T-helper 17 cell (primary cell): Measurements from ENCODE around the gene PARVB. TPM values are rescaled to one million over a fixed set of nuclear protein-coding genes. Genes with fewer than 3 reads are reported as not detected.
A peak's percentile ranks its signal among the peaks of the same experiment; 100 is the strongest.

ENCODE experiments used
- ATAC-seq: fragments of 150-1000 bp; cut with Tn5 transposase; 2 replicates; pipeline ENCODE4 v1.10.0; 2021; ENCODE audit warnings: mild to moderate bottlenecking, moderate library complexity
- DNase-seq, 3 donors: peaks; one replicate each; pipeline versions ENCODE4 v3.0.0 to v3.0.0-alpha.2; 2020 to 2021
- H3K9me3 ChIP-seq: one replicate; pipeline ENCODE4 v1.7.0; 2013; ENCODE audit warnings: low read length, mild to moderate bottlenecking; ENCODE audit not compliant: control insufficient read depth, poor library complexity, severe bottlenecking
- H3K27ac Mint-ChIP-seq: one replicate; pipeline ENCODE4 v1.8.0; 2022; ENCODE audit warnings: mild to moderate bottlenecking, moderate library complexity, mixed read lengths
- H3K27me3 Mint-ChIP-seq: one replicate; pipeline ENCODE4 v1.8.0; 2022; ENCODE audit warnings: mixed read lengths
- H3K36me3 Mint-ChIP-seq: one replicate; pipeline ENCODE4 v1.8.0; 2022; ENCODE audit warnings: low read depth, mixed read lengths
- H3K4me1 Mint-ChIP-seq: one replicate; pipeline ENCODE4 v1.8.0; 2022; ENCODE audit warnings: mild to moderate bottlenecking, mixed read lengths
- H3K4me3 Mint-ChIP-seq: one replicate; pipeline ENCODE4 v1.8.0; 2022; ENCODE audit warnings: mild to moderate bottlenecking, moderate library complexity, mixed read lengths
- total RNA-seq, 4 donors: library from RNA in 2 of 4; stranded (reverse) in 2 of 4; gene quantifications; one replicate each; pipeline ENCODE4 v1.2.3 and lab custom pipeline; 2022 to 2026

The PARVB gene
- total RNA-seq, 2 donors from 2014 or later = 14.6 to 36.4 TPM

- Mint-ChIP-seq H3K27ac (peak overlapping the region; percentile 95), H3K27me3 (peaks cover 10% of the 10 kb centered on the region)
- no peaks in the 10 kb centered on the region for H3K9me3 ChIP-seq
Measured at GRCh38 chr22:44025171-44026065, 1.3 kb downstream of the PARVB start.

DNA sequence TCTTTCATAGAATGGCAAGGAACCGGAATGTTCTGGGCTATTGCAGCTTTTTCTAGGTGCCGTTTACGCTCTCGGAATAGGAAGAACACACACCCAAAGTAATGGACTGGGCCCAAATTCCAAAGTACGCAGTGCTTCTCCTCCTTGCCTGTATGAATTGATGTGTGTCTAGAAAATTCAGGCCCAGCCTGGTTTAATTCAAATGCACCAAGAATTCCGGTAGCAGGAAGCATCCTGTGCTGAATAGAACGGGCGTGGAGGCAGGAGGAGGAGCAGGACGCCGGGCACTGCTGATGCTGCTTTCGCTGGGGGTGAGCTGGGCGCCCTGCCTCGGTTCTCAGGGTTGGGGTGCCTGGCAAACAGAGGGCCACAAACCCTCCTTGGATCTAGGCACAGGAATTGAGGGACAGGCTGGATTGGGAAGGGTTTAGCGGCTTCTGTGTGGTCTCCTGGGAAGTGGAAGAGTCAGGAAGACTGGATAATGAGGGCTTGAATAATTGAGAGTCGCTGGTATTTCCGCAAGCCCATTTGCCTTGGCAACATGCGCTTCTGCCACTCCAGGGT lies 2.0 kb downstream of the PARVB start:
- no peak for ATAC-seq

More at GRCh38 chr22:44025171-44026065, 1.3 kb downstream of the PARVB start:
- no peak for DNase-seq
- peaks cover 38% of the 10 kb centered on the region for H3K4me1 Mint-ChIP-seq
- peak overlapping the region; percentile 92 for H3K4me3 Mint-ChIP-seq
- H3K36me3 Mint-ChIP-seq = no peaks in the 10 kb centered on the region
- peak; percentile 32 for ATAC-seq

DNA sequence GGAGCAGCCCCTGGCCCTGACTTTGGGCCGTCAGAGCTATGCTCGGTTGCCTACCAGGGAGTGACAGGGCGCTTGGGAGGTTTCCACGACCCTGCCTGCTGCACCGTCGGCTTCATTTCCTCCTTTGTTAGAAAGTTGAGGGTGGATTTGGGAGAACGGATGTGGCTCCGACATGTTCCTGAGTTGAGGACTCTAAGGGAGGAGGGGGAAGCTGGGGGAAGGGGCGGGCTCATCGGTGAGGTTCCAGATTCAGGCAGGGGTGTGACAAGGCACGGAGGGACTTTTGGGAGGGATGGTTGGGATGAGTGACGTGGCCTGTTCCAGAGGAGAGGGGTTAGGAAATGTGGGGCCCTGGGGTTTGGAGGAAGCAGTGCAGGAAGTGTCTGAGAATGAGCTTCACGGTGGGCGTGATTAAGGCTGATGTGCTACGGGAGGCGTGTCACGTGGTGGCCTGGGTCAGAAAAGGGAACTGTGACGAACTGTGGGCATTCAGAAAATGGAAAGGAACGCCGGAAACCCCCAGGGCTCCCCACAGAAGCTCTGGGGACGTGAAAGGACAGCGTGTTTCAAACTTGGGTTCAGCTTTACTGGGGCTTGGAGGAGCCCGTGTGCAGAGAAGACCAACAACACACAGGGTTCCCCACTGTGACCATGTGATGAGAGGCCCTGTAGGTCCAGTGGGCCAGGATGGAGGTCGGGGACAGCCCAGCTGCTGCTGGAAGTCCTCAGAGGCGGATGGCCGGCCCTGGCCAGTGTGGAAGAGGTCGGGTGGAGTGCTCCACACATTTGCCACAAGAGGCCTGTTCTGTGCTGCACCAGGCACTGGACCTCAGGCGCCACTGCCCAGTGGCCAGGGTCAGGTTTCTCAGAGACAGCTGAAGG lies 2.8 kb downstream of the PARVB start:
- H3K9me3 ChIP-seq = no peaks in the 10 kb centered on the region
- H3K4me3 Mint-ChIP-seq = peak overlapping the region; percentile 92
- peaks cover 42% of the 10 kb centered on the region for H3K4me1 Mint-ChIP-seq
- H3K36me3 Mint-ChIP-seq = no peaks in the 10 kb centered on the region
- peak; percentile 83 for ATAC-seq
- peaks cover 10% of the 10 kb centered on the region for H3K27me3 Mint-ChIP-seq
- peak in 2 of 3 donors; percentile 45 to 46 for DNase-seq
- peak overlapping the region; percentile 95 for H3K27ac Mint-ChIP-seq

More for the DNA sequence above, 2.0 kb downstream of the PARVB start:
- no peaks in the 10 kb centered on the region for H3K9me3 ChIP-seq
- Mint-ChIP-seq H3K27me3 (peaks cover 10% of the 10 kb centered on the region), H3K4me3 (peak overlapping the region; percentile 92), H3K36me3 (no peaks in the 10 kb centered on the region), H3K4me1 (peaks cover 37% of the 10 kb centered on the region), H3K27ac (peak overlapping the region; percentile 95)
- DNase-seq = no peak

GRCh38 chr22:44028091-44028490 lies 4.0 kb downstream of the PARVB start:
- H3K4me3 Mint-ChIP-seq = no peak overlapping the region
- no peak for ATAC-seq

DNA sequence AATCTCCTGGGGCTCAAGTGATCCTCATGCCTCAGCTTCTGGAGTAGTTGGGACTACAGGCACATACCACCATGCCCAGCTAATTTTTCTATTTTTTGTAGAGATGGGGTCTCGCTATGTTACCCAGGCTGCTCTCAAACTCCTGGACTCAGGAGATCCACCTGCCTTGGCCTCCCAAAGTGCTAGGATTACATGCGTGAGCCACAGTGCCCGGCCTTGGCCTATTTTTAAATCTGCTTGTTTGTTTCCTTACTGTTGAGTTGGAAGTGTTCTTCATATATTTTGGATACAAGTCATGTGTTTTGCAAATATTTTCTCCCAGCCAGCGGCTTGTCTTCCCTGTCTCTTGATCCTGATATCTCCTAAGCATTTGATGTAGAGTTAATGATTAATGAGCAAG lies 5.0 kb downstream of the PARVB start:
- ATAC-seq = no peak
- Mint-ChIP-seq H3K4me3 (no peak overlapping the region), H3K27ac (no peak overlapping the region), H3K27me3 (peaks cover 10% of the 10 kb centered on the region), H3K4me1 (peaks cover 34% of the 10 kb centered on the region), H3K36me3 (no peaks in the 10 kb centered on the region)
- no peaks in the 10 kb centered on the region for H3K9me3 ChIP-seq
- DNase-seq = no peak

More at GRCh38 chr22:44028091-44028490, 4.0 kb downstream of the PARVB start:
- peaks cover 38% of the 10 kb centered on the region for H3K4me1 Mint-ChIP-seq
- H3K27me3 Mint-ChIP-seq = peaks cover 10% of the 10 kb centered on the region
- no peak overlapping the region for H3K27ac Mint-ChIP-seq
- H3K9me3 ChIP-seq = no peaks in the 10 kb centered on the region
- no peaks in the 10 kb centered on the region for H3K36me3 Mint-ChIP-seq
- no peak for DNase-seq

- H3K9me3 ChIP-seq = no peaks in the 10 kb centered on the region
- Mint-ChIP-seq H3K4me3 (no peak overlapping the region), H3K27me3 (peaks cover 10% of the 10 kb centered on the region), H3K27ac (peak overlapping the region; percentile 88), H3K36me3 (no peaks in the 10 kb centered on the region), H3K4me1 (peaks cover 32% of the 10 kb centered on the region)
- DNase-seq (no peak), ATAC-seq (no peak)
Measured at GRCh38 chr22:44030051-44030701, 6.1 kb downstream of the PARVB start.

- peaks cover 29% of the 10 kb centered on the region for H3K4me1 Mint-ChIP-seq
- H3K36me3 Mint-ChIP-seq = no peaks in the 10 kb centered on the region
- DNase-seq = no peak
- peak overlapping the region; percentile 88 for H3K27ac Mint-ChIP-seq
- H3K9me3 ChIP-seq = no peaks in the 10 kb centered on the region
- ATAC-seq = no peak
- peaks cover 7% of the 10 kb centered on the region for H3K27me3 Mint-ChIP-seq
- H3K4me3 Mint-ChIP-seq = peak overlapping the region; percentile 57
Measured at GRCh38 chr22:44030702-44031082, 6.6 kb downstream of the PARVB start.

DNA sequence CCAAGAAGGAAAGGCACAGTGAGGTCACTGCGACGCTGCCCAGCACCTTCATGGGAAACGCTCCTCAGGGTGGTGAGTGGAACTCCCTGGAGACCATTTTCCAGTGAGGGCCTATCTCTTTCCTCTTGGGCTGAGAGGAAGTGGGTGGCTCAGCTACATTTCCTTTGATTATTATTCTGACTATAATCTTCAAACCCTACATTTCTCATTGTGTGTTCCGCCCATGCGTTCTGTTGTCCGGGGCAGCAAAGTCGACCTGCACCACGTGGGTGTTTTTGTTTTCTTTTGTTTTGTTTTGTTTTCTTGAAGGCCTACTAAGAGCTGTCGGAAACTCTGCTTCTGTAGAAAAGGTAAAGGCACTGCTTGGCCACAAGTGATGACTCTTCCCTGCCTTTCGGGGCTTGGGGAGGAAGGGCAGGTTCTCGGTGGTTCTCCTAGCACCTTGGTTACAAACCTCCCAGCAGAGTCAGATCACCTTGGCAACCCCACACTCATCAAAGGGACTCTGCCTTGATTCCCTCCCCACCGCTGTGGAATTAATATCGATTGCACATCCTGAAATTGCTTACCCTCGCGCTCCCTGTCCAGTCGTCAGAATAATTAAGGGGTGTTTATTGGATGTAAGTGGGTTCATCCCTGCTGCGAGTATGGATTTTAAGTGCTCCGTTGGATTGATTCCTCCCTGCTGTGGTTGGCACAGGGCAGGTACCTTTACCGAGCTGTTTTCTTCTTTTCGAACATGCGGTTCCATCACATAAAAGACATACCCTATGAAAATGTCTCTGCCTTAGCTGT lies 7.3 kb downstream of the PARVB start:
- DNase-seq = no peak
- peak overlapping the region; percentile 88 for H3K27ac Mint-ChIP-seq
- H3K4me3 Mint-ChIP-seq = peak overlapping the region; percentile 74

DNA sequence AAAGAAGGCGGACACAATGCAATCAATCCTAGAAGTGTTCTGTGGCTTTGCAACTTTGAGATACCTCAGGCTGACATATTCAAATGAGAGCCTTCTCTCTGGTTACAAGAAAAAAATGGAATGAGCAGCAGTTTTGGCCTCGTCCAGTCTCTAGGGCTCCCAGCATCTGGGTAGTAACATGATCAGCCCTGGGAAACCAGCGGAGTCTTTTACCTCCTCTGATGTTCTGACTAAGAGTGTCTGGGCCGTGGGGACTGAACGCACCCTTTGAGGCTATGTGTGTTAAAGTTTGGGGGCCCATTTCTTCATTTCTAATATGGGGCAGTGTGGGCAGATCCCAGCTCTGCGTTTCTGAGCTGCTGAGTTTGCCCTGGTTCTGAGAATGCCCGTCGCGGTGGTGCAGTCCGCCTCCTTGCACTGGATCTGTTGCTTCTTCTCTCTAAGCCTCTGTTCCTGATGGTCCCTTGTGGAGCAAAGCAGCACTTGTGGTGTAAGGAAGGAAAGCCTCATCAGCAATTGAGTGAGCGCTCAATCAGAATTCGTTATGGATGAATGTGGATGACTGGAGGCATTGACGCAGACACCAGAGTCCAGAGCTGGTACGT lies 8.1 kb downstream of the PARVB start:
- H3K4me1 Mint-ChIP-seq = peaks cover 16% of the 10 kb centered on the region
- H3K36me3 Mint-ChIP-seq = no peaks in the 10 kb centered on the region
- DNase-seq (no peak), ATAC-seq (no peak)
- H3K27ac Mint-ChIP-seq = peak overlapping the region; percentile 88
- no peaks in the 10 kb centered on the region for H3K9me3 ChIP-seq
- no peaks in the 10 kb centered on the region for H3K27me3 Mint-ChIP-seq
- H3K4me3 Mint-ChIP-seq = no peak overlapping the region

More for the DNA sequence above, 7.3 kb downstream of the PARVB start:
- no peaks in the 10 kb centered on the region for H3K36me3 Mint-ChIP-seq
- H3K27me3 Mint-ChIP-seq = peaks cover under 1% of the 10 kb centered on the region
- H3K4me1 Mint-ChIP-seq = peaks cover 24% of the 10 kb centered on the region
- ATAC-seq = peak; percentile 31
- no peaks in the 10 kb centered on the region for H3K9me3 ChIP-seq

DNA sequence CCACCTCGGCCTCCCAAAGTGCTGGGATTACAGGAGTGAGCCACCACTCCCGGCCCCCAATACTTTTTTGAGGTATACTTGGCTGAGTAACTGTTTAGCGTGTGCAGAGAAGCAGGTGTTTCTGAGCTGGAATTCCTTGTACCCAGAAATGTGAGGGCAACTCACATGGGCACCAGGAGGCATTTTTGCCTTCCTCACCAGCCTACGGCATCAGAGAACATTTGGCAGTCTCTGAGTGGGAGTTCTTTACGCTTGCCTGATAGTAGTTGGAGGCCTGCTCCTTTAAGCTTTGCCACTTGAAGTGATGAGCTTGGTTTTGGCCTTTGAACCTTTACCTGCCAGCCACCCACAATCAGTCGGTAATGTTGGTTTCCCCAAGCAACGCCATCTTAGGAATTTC lies 9.2 kb downstream of the PARVB start:
- no peaks in the 10 kb centered on the region for H3K36me3 Mint-ChIP-seq
- no peak overlapping the region for H3K4me3 Mint-ChIP-seq
- no peaks in the 10 kb centered on the region for H3K27me3 Mint-ChIP-seq
- no peaks in the 10 kb centered on the region for H3K9me3 ChIP-seq
- DNase-seq (no peak), ATAC-seq (no peak)
- peaks cover 17% of the 10 kb centered on the region for H3K4me1 Mint-ChIP-seq
- peak overlapping the region; percentile 88 for H3K27ac Mint-ChIP-seq

DNA sequence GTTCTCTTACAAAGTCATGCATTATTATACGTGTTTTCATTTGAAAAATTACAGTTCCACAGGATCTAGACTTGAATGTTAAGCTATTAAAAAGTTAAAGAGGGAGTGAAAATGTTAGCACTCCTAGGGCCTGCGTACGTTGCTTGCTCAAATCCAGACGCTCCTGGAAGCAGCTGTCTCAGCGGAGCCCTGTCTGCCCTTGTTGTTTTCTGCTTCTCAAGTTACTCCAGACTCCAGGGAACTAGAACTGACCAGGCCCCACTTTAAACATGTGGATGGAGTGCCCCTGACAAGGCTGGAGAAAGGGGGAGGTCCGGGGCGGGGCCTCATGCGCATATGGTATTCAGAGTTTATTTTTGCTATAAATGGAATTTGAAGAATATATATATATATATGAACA lies 9.6 kb downstream of the PARVB start:
- H3K4me3 Mint-ChIP-seq = no peak overlapping the region
- DNase-seq = no peak
- H3K4me1 Mint-ChIP-seq = peaks cover 13% of the 10 kb centered on the region
- no peaks in the 10 kb centered on the region for H3K9me3 ChIP-seq
- H3K27ac Mint-ChIP-seq = no peak overlapping the region
- ATAC-seq = no peak
- no peaks in the 10 kb centered on the region for H3K27me3 Mint-ChIP-seq
- H3K36me3 Mint-ChIP-seq = no peaks in the 10 kb centered on the region
